Effector memory CD8-positive, alpha-beta T cell (primary cell): ENCODE measurements around the gene AKIP1.

ENCODE experiments used
- ATAC-seq: fragments of 150-1000 bp; cut with Tn5 transposase; replicated peaks from 2 replicates; pipeline ENCODE4 v1.10.0; 2021; ENCODE audit warnings: mild to moderate bottlenecking, moderate library complexity
- DNase-seq, 3 experiments: peaks; one replicate each; pipeline ENCODE4 v3.0.0; 2021
- H3K27ac Mint-ChIP-seq, 2 donors: one replicate each; pipeline ENCODE4 v1.8.0; 2022; ENCODE audit warnings: mild to moderate bottlenecking in 2 of 2, mixed read lengths in 2 of 2, moderate library complexity in 2 of 2
- H3K27me3 Mint-ChIP-seq, 2 donors: one replicate each; pipeline ENCODE4 v1.8.0; 2022; ENCODE audit warnings: mixed read lengths in 2 of 2
- H3K36me3 Mint-ChIP-seq: one replicate; pipeline ENCODE4 v1.8.0; 2022; ENCODE audit warnings: mild to moderate bottlenecking, moderate library complexity, mixed read lengths; ENCODE audit not compliant: insufficient read depth
- H3K4me1 Mint-ChIP-seq, 2 donors: one replicate each; pipeline ENCODE4 v1.8.0; 2022; ENCODE audit warnings: low read depth in 2 of 2, mixed read lengths in 2 of 2
- H3K4me3 Mint-ChIP-seq, 2 donors: one replicate each; pipeline ENCODE4 v1.8.0; 2022; ENCODE audit warnings: mild to moderate bottlenecking in 2 of 2, mixed read lengths in 2 of 2, moderate library complexity in 2 of 2
- H3K9me3 Mint-ChIP-seq, 2 donors: one replicate each; pipeline ENCODE4 v1.8.0; 2022; ENCODE audit warnings: mixed read lengths in 2 of 2

The AKIP1 gene

DNA sequence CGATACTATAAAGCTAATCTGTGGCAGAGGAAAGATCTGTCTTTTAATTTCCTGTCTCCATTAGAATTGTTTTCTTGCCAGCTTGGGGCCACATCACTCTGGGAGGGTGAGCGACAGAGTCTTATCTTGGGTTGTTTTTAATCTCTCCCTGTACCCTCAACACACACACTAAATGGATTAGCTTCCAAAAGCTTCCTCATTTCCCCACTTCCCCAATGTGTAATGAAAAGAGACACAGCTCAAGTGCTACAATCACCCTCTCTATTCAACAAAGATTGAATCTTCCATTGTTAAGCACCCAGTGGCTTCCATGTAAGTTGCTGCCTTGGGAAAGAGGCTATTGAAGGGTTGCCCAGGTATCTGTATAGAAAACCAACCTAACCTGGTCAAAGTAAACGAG lies 37.9 kb downstream of the AKIP1 start:
- H3K4me1 Mint-ChIP-seq = no peaks in the 10 kb centered on the region
- H3K27ac Mint-ChIP-seq = no peak overlapping the region
- H3K27me3 Mint-ChIP-seq = no peaks in the 10 kb centered on the region
- no peak for DNase-seq
- H3K4me3 Mint-ChIP-seq = no peak overlapping the region
- no peak for ATAC-seq
- peaks cover 51% of the 10 kb centered on the region for H3K36me3 Mint-ChIP-seq
- no peaks in the 10 kb centered on the region for H3K9me3 Mint-ChIP-seq

- Mint-ChIP-seq H3K9me3 (no peaks in the 10 kb centered on the region), H3K4me3 (no peak overlapping the region)
These were observed 45.9 kb downstream of the AKIP1 start for GRCh38 chr11:8956860-8957259.

DNA sequence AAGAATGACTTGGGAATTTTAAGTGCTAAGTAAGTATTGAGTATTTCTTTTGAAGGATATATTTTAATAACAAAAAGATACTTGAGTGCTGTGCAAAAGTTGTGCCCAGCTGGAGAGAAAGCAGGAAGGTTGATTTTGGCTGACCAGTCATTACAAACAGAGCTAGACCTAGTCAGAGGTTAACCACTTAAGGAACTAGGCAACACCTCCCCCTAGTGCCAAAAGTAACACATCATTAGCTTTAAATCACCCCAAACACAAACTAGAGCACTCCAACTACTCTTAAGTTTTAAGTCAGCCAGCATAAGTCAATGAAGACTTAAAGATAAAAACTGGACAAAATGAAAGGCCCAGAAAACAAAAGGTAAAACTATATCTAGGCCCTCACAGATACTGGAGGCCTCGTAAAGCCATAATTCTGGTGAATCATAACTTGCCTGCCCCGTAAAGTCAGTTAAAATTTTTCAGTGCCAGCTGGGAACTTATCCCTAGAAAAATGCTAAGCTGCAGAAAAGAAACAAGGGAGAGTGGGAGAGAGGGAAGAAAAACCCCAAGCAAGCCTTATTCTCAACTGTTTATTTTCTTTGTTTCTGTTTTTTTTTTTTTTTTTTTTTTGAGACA lies 48.7 kb downstream of the AKIP1 start:
- Mint-ChIP-seq H3K27me3 (no peaks in the 10 kb centered on the region), H3K4me1 (peaks cover 23 to 24% of the 10 kb centered on the region in 2 donors), H3K27ac (no peak overlapping the region), H3K4me3 (no peak overlapping the region), H3K36me3 (peaks cover 28% of the 10 kb centered on the region), H3K9me3 (no peaks in the 10 kb centered on the region)
- no peak for ATAC-seq
- DNase-seq = peak; percentile 5 to 12 (median 8)

More at GRCh38 chr11:8956860-8957259, 45.9 kb downstream of the AKIP1 start:
- H3K27ac Mint-ChIP-seq = peak overlapping the region; percentile 42 to 87
- H3K36me3 Mint-ChIP-seq = peaks cover 42% of the 10 kb centered on the region
- no peaks in the 10 kb centered on the region for H3K27me3 Mint-ChIP-seq
- ATAC-seq (no peak), DNase-seq (no peak)
- H3K4me1 Mint-ChIP-seq = peaks cover 10% of the 10 kb centered on the region in 2 donors

GRCh38 chr11:8961401-8961800 lies 50.4 kb downstream of the AKIP1 start:
- H3K4me1 Mint-ChIP-seq = peaks cover 21 to 34% of the 10 kb centered on the region in 2 donors
- H3K36me3 Mint-ChIP-seq = peaks cover 15% of the 10 kb centered on the region
- H3K4me3 Mint-ChIP-seq = no peak overlapping the region
- H3K9me3 Mint-ChIP-seq = no peaks in the 10 kb centered on the region
- no peaks in the 10 kb centered on the region for H3K27me3 Mint-ChIP-seq
- DNase-seq = no peak
- peak overlapping the region; percentile 64 to 71 for H3K27ac Mint-ChIP-seq
- no peak for ATAC-seq

DNA sequence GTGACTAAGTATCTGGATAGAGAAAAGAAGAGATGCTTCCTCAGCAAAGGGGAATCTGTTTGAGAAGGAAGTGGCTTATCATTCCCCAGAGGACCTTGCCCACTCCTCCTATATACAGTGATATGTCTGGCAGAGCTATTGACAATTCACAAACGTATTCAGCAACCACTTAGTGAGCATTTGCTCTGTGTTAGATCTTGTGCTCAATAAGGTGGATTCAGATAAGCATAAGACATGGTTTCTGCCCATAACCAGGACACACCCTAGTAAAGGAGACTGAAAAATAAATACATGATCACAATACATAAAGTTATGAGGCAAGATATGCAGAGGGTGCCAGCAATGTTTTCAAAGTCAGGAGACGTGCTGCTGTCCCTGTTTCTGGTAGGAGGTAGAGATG lies 51.9 kb downstream of the AKIP1 start:
- Mint-ChIP-seq H3K36me3 (peaks cover 10% of the 10 kb centered on the region), H3K27ac (peak overlapping the region; percentile 96), H3K27me3 (no peaks in the 10 kb centered on the region), H3K4me1 (peaks cover 18 to 29% of the 10 kb centered on the region in 2 donors), H3K9me3 (no peaks in the 10 kb centered on the region), H3K4me3 (peak overlapping the region; percentile 90 to 95)
- ATAC-seq = no peak
- DNase-seq = no peak

GRCh38 chr11:8963569-8964323 lies 52.8 kb downstream of the AKIP1 start:
- ATAC-seq (peak; percentile 74), DNase-seq (peak; percentile 62 to 67 (median 65))
- H3K9me3 Mint-ChIP-seq = no peaks in the 10 kb centered on the region
- no peaks in the 10 kb centered on the region for H3K27me3 Mint-ChIP-seq
- H3K4me3 Mint-ChIP-seq = peak overlapping the region; percentile 90 to 95
- H3K4me1 Mint-ChIP-seq = peaks cover 18 to 29% of the 10 kb centered on the region in 2 donors
- peaks cover 10% of the 10 kb centered on the region for H3K36me3 Mint-ChIP-seq
- H3K27ac Mint-ChIP-seq = peak overlapping the region; percentile 96

DNA sequence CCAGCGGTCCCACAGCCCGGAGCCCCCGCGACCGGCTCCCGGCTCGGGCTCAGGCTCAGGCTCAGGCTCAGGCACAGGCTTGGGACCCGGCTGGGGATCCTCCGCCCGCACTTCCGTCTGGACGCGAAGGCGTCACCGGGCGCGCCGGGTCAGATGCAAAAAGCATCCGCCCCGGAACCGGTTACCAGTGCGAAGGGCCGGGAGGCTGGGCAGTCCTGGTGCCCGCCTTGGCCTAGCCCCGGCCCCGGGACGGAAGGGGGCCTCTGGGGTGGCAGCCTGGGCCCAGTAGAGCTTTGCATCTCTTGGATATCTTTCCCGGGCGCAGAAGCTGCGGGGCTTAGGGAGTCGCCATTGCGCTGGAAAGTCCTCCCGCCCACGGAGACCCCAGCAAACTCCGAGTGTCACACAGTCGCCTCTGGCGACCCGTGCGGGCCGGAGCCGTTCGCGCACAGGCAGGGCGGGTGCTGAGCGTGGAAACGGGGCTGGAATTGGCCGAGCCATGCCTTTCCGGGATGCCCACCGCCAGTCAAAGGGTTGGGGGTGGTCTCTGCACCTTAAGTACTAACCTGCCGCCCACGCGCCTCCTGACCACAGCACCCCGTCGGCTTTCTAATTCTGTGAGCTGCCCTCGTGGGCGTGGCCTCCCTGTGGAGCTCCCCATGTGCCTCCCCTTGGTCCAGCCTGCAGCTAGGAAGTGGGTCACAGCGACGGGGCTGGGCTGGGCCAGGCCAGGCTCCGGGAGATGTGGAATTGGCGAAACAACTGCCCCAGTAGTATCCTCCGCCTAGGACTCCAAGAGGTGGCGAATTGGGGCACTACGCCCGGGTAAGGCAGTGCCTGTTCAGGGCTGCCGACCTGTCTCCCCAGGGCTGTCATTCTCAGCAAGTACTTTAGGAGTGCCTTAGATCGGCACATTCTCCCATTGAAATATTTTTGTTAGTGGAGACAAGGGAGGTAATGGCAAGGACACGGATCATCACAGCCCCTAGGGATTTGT lies 53.6 kb downstream of the AKIP1 start, which contains the start of gene TMEM9B:
TSS of gene TMEM9B (minus strand) at position 119 of the 997 bp plus-strand sequence. CDS start 129 bp downstream, outside the sequence.
- H3K9me3 Mint-ChIP-seq = no peaks in the 10 kb centered on the region
- peaks cover 18 to 29% of the 10 kb centered on the region in 2 donors for H3K4me1 Mint-ChIP-seq
- peak within 1 kb of the TSS; percentile 90 to 95 for H3K4me3 Mint-ChIP-seq
- peaks cover 6% of the 10 kb centered on the region for H3K36me3 Mint-ChIP-seq
- ATAC-seq (peak; percentile 78), DNase-seq (peak; percentile 60)
- peak within 1 kb of the TSS; percentile 96 for H3K27ac Mint-ChIP-seq
- no peaks in the 10 kb centered on the region for H3K27me3 Mint-ChIP-seq

DNA sequence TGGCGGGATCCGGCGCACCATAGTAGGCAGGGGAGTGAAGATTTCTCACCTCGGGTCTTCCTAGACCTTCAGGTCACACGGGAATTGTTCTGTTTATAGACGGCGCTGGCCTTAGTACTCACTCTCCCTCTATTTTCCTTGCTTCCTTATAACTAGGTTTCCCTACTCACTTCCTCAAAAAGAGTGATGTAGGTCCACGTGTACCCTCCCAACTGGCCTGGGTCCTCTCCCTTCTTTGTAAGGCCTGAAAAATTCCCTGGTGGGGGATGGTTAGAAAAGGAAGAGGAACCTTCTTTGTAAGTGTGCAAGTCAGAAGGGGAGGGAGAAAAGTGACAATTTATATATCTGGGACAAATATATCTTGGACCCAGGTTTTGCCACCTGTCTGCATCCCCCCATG lies 56.2 kb downstream of the AKIP1 start:
- ATAC-seq (no peak), DNase-seq (no peak)
- H3K4me1 Mint-ChIP-seq = peaks cover 13 to 24% of the 10 kb centered on the region in 2 donors
- no peak overlapping the region for H3K4me3 Mint-ChIP-seq
- no peak overlapping the region for H3K27ac Mint-ChIP-seq
- H3K9me3 Mint-ChIP-seq = no peaks in the 10 kb centered on the region
- H3K36me3 Mint-ChIP-seq = peaks cover 6% of the 10 kb centered on the region
- no peaks in the 10 kb centered on the region for H3K27me3 Mint-ChIP-seq
